Liver (tissue), 9 donors: ENCODE data around the gene ERVK3-1. TPM values are rescaled to one million over a fixed set of nuclear protein-coding genes. Genes with fewer than 3 reads are reported as not detected.

Source experiments
- DNase-seq: peaks from one replicate; pipeline ENCODE4 v3.0.0-alpha.2; 2017; ENCODE audit warnings: low spot score
- H3K27ac ChIP-seq, 2 donors: one replicate each; pipeline ENCODE4 v1.7.0; 2013; ENCODE audit warnings: inconsistent platforms in 2 of 2, low read length in 2 of 2, control low read depth in 1 of 2, low read depth in 1 of 2, mild to moderate bottlenecking in 1 of 2
- H3K27me3 ChIP-seq, 4 donors: one replicate each; pipeline versions ENCODE4 v1.6.1 to v1.7.0; 2013; ENCODE audit warnings: low read length in 3 of 4, inconsistent platforms in 1 of 4, mild to moderate bottlenecking in 1 of 4, moderate library complexity in 1 of 4; ENCODE audit not compliant: control insufficient read depth in 4 of 4, insufficient read depth in 4 of 4
- H3K36me3 ChIP-seq, 4 donors: one replicate each; pipeline versions ENCODE4 v1.6.1 to v1.7.0; 2013; ENCODE audit warnings: low read length in 3 of 4, mild to moderate bottlenecking in 3 of 4, low read depth in 1 of 4, moderate library complexity in 1 of 4; ENCODE audit not compliant: control insufficient read depth in 4 of 4, insufficient read depth in 3 of 4
- H3K4me1 ChIP-seq, 4 donors: one replicate each; pipeline versions ENCODE4 v1.6.1 to v1.7.0; 2013; ENCODE audit warnings: low read length in 3 of 4, mild to moderate bottlenecking in 3 of 4, moderate library complexity in 1 of 4; ENCODE audit not compliant: control insufficient read depth in 4 of 4, insufficient read depth in 4 of 4
- H3K4me3 ChIP-seq, 3 donors: one replicate each; pipeline versions ENCODE4 v1.6.1 to v1.7.0; 2013; ENCODE audit warnings: low read length in 3 of 3, control low read depth in 1 of 3, low read depth in 1 of 3, mild to moderate bottlenecking in 1 of 3
- H3K9ac ChIP-seq, 2 donors: one replicate each; pipeline ENCODE4 v1.7.0; 2013; ENCODE audit warnings: low read length in 2 of 2, mild to moderate bottlenecking in 2 of 2, moderate library complexity in 2 of 2, control low read depth in 1 of 2, low read depth in 1 of 2
- H3K9me3 ChIP-seq, 4 donors: one replicate each; pipeline versions ENCODE4 v1.6.1 to v1.7.0; 2013; ENCODE audit warnings: low read length in 3 of 4; ENCODE audit not compliant: control insufficient read depth in 4 of 4
- ATF3 ChIP-seq: IDR thresholded peaks from 2 replicates; pipeline ENCODE4 v1.6.1; 2016; ENCODE audit warnings: antibody characterized with exemption
- FOXA1 ChIP-seq: IDR thresholded peaks from 2 replicates; pipeline ENCODE4 v1.6.1; 2016; ENCODE audit warnings: antibody characterized with exemption
- FOXA2 ChIP-seq: IDR thresholded peaks from 2 replicates; pipeline ENCODE4 v1.6.1; 2016; ENCODE audit warnings: antibody characterized with exemption
- GABPA ChIP-seq, 2 donors: IDR thresholded peaks in 1 of 2; conservative IDR thresholded peaks in 1 of 2; 2 replicates each; pipeline ENCODE4 v1.6.1; 2016; ENCODE audit warnings: antibody characterized with exemption in 2 of 2, mild to moderate bottlenecking in 1 of 2, moderate library complexity in 1 of 2
- HNF4G ChIP-seq: IDR thresholded peaks from 2 replicates; pipeline ENCODE4 v1.6.1; 2016; ENCODE audit warnings: antibody characterized with exemption
- JUND ChIP-seq, 2 donors: IDR thresholded peaks; 2 replicates each; pipeline ENCODE4 v1.6.1; 2016; ENCODE audit warnings: antibody characterized with exemption in 2 of 2
- NR2F2 ChIP-seq: IDR thresholded peaks from 2 replicates; pipeline ENCODE4 v1.6.1; 2016; ENCODE audit warnings: antibody characterized with exemption
- RXRA ChIP-seq, 2 donors: IDR thresholded peaks; 2 replicates each; pipeline ENCODE4 v1.6.1; 2017 to 2018; ENCODE audit warnings: antibody characterized with exemption in 2 of 2, mild to moderate bottlenecking in 1 of 2
- SP1 ChIP-seq: IDR thresholded peaks from 2 replicates; pipeline ENCODE4 v1.6.1; 2018; ENCODE audit warnings: antibody characterized with exemption, mild to moderate bottlenecking
- TAF1 ChIP-seq: conservative IDR thresholded peaks from 2 replicates; pipeline ENCODE4 v1.6.1; 2016; ENCODE audit warnings: antibody characterized with exemption, mild to moderate bottlenecking
- ZBTB33 ChIP-seq: IDR thresholded peaks from 2 replicates; pipeline ENCODE4 v1.6.1; 2016; ENCODE audit warnings: antibody characterized with exemption
- WGBS: extraction: QIAGEN DNeasy Blood & Tissue Kit; methylation state at CpG from one replicate; pipeline ENCODE4 v1.1.7; 2013; 5-methylcytosine and 5-hydroxymethylcytosine counted together
- polyA plus RNA-seq, 2 donors: library from polyadenylated mRNA; stranded (reverse) in 1 of 2; unstranded in 1 of 2; fragments of 200-250 nt in 1 of 2; fragments of >200 nt in 1 of 2; fragmentation: Nextera tagmentation in 1 of 2; extraction: Ambion mirVana in 1 of 2; gene quantifications; one replicate each; pipeline versions ENCODE4 v1.2.1 to v1.2.3, GENCODE V29; 2013 to 2015
- total RNA-seq, 2 donors: library from RNA; depleted of rRNA; stranded (reverse); fragments of >200 nt; gene quantifications; one replicate each; pipeline ENCODE4 v1.2.3, GENCODE V29; 2014
- TF ChIP-seq, protein P1 (sequence below): IDR thresholded peaks from 2 replicates; pipeline ENCODE4 v1.6.1; 2016; ENCODE audit warnings: antibody characterized with exemption
- TF ChIP-seq, protein P2 (sequence below): fragments of 150-350 bp; IDR thresholded peaks from 2 replicates; pipeline ENCODE4 v1.5.1; 2017; ENCODE audit warnings: improper control_type of control experiment, low read depth, low read length; ENCODE audit not compliant: missing input control
- TF ChIP-seq, protein P3 (sequence below): IDR thresholded peaks from 2 replicates; pipeline ENCODE4 v1.6.1; 2016; ENCODE audit warnings: antibody characterized with exemption, mild to moderate bottlenecking
- donor health status: healthy.
- donor health status: healthy.
- donor health status: healthy.
- donor health status: healthy.
- donor health status: healthy.

ERVK3-1 gene
- total and polyA plus RNA-seq, 4 donors: 17.6 to 31.7 (median 24.7) TPM

DNA sequence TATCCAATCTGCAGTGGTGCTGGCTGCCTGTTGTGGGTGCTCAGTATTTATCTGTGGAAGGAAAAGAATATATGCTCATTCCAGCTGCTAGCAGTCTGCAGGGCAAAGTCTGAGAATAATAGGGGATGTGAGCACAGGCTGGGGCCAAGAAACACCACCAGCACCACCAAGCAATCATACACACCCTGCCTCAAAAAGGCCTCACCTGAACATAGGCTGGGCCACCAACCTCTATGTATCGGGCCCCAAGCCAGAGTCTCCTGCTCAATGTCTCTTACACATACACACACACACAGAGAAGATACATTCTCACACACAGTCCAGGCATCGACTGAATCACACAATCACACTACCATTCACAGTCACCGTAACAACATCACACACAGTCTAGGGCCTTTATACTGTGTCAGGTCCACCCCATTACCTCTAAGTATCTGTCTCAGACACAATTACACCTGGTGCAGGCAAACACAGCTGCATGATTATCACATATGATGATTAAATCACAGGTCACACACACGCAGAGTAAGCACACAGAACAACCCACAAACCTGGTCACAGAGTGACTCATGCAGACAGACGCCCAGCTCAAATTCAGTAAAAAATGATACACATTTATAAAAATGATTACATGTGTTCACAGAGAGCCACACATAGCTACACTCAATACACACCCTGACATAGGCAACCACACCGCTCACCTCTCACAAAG is 20.3 kb downstream of the ERVK3-1 start:
- H3K9me3 ChIP-seq: no peaks in the 10 kb centered on the region
- TF ChIP-seq NR2F2 (no peak), ATF3 (no peak), ZBTB33 (no peak), FOXA1 (no peak), TAF1 (no peak), FOXA2 (no peak), RXRA (IDR thresholded peaks at IDR 0.05) (no peak), JUND (IDR thresholded peaks at IDR 0.05) (no peak)
- TF ChIP-seq, protein P1, sequence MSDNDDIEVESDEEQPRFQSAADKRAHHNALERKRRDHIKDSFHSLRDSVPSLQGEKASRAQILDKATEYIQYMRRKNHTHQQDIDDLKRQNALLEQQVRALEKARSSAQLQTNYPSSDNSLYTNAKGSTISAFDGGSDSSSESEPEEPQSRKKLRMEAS: no peak
- TF ChIP-seq, protein P2, sequence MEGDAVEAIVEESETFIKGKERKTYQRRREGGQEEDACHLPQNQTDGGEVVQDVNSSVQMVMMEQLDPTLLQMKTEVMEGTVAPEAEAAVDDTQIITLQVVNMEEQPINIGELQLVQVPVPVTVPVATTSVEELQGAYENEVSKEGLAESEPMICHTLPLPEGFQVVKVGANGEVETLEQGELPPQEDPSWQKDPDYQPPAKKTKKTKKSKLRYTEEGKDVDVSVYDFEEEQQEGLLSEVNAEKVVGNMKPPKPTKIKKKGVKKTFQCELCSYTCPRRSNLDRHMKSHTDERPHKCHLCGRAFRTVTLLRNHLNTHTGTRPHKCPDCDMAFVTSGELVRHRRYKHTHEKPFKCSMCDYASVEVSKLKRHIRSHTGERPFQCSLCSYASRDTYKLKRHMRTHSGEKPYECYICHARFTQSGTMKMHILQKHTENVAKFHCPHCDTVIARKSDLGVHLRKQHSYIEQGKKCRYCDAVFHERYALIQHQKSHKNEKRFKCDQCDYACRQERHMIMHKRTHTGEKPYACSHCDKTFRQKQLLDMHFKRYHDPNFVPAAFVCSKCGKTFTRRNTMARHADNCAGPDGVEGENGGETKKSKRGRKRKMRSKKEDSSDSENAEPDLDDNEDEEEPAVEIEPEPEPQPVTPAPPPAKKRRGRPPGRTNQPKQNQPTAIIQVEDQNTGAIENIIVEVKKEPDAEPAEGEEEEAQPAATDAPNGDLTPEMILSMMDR: no peak
- TF ChIP-seq, protein P3, sequence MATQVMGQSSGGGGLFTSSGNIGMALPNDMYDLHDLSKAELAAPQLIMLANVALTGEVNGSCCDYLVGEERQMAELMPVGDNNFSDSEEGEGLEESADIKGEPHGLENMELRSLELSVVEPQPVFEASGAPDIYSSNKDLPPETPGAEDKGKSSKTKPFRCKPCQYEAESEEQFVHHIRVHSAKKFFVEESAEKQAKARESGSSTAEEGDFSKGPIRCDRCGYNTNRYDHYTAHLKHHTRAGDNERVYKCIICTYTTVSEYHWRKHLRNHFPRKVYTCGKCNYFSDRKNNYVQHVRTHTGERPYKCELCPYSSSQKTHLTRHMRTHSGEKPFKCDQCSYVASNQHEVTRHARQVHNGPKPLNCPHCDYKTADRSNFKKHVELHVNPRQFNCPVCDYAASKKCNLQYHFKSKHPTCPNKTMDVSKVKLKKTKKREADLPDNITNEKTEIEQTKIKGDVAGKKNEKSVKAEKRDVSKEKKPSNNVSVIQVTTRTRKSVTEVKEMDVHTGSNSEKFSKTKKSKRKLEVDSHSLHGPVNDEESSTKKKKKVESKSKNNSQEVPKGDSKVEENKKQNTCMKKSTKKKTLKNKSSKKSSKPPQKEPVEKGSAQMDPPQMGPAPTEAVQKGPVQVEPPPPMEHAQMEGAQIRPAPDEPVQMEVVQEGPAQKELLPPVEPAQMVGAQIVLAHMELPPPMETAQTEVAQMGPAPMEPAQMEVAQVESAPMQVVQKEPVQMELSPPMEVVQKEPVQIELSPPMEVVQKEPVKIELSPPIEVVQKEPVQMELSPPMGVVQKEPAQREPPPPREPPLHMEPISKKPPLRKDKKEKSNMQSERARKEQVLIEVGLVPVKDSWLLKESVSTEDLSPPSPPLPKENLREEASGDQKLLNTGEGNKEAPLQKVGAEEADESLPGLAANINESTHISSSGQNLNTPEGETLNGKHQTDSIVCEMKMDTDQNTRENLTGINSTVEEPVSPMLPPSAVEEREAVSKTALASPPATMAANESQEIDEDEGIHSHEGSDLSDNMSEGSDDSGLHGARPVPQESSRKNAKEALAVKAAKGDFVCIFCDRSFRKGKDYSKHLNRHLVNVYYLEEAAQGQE: no peak
- 91% methylated on average over 6 of the region's 6 CpGs for WGBS
- no peak overlapping the region for H3K27ac ChIP-seq
- H3K36me3 ChIP-seq: no peaks in the 10 kb centered on the region
- H3K4me1 ChIP-seq: peaks cover 2 to 44% (median 33%) of the 10 kb centered on the region in 4 donors
- H3K27me3 ChIP-seq: no peaks in the 10 kb centered on the region
- DNase-seq: no peak
- H3K9ac ChIP-seq: no peak overlapping the region
- no peak overlapping the region for H3K4me3 ChIP-seq

DNA sequence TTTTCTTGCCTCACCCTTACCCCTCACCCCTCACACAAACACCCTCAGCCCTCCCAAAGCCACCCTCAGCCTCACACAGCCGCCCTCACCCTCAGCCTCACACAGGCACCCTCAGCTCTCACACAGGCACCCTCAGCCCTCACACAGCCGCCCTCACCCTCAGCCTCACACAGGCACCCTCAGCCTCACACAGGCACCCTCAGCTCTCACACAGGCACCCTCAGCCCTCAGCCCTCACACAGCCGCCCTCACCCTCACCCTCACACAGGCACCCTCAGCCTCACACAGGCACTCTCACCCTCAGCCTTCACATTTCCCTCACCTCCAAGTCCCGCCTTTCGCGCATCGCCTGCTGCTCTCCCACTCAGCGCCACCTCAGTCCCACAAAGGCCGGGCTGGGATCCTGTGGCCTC is 21.3 kb downstream of the ERVK3-1 start:
- H3K4me1 ChIP-seq: peaks cover 2 to 50% (median 39%) of the 10 kb centered on the region in 4 donors
- no peaks in the 10 kb centered on the region for H3K27me3 ChIP-seq
- no peaks in the 10 kb centered on the region for H3K9me3 ChIP-seq
- H3K4me3 ChIP-seq: peak overlapping the region; percentile 76 to 100 (median 84)
- no peaks in the 10 kb centered on the region for H3K36me3 ChIP-seq
- H3K27ac ChIP-seq: peak overlapping the region; percentile 95 to 97
- no peak for DNase-seq
- WGBS: 4% methylated on average over 9 of the region's 9 CpGs
- TF ChIP-seq GABPA (IDR thresholded peaks at IDR 0.05 in 1 of 2, conservative IDR thresholded peaks at IDR 0.05 in 1 of 2): no peak
- TF ChIP-seq SP1: no peak
- TF ChIP-seq HNF4G: no peak
- no peak for TF ChIP-seq TAF1
- no peak for TF ChIP-seq ZBTB33
- peak overlapping the region; percentile 54 to 90 for H3K9ac ChIP-seq
